Prostate gland (tissue), 2 donors: ENCODE data around the gene RYR3. TPM values are rescaled to one million over a fixed set of nuclear protein-coding genes. Genes with fewer than 3 reads are reported as not detected.

Experiments used
- DNase-seq: peaks from one replicate; pipeline ENCODE4 v3.0.0-alpha.2; 2019; ENCODE audit warnings: low spot score
- H3K27ac ChIP-seq, 2 donors: fragments of 200-600 bp; sonication (generic); 2 replicates each; pipeline ENCODE4 v1.5.1; 2017 to 2019
- H3K27me3 ChIP-seq: fragments of 200-600 bp; sonication (generic); replicated peaks from 2 replicates; pipeline ENCODE4 v1.5.1; 2019; ENCODE audit not compliant: insufficient read depth
- H3K36me3 ChIP-seq, 2 donors: fragments of 200-600 bp; sonication (generic); 1 replicate in 1 of 2; 2 replicates in 1 of 2; pipeline versions ENCODE4 v1.5.1 to v1.8.1; 2017 to 2019
- H3K4me1 ChIP-seq: fragments of 200-600 bp; sonication (generic); replicated peaks from 2 replicates; pipeline ENCODE4 v1.5.1; 2019
- H3K4me3 ChIP-seq, 2 donors: fragments of 200-600 bp; sonication (generic); 2 replicates each; pipeline ENCODE4 v1.5.1; 2017 to 2019
- H3K9me3 ChIP-seq: fragments of 200-600 bp; sonication (generic); 2 replicates; pipeline ENCODE4 v1.5.1; 2017
- POLR2A ChIP-seq: fragments of 450-650 bp; IDR thresholded peaks from one replicate; pipeline ENCODE4 v1.6.1; 2016; ENCODE audit warnings: antibody characterized with exemption, mild to moderate bottlenecking
- POLR2AphosphoS5 ChIP-seq: sonication (generic); formaldehyde crosslinking; IDR thresholded peaks from one replicate; pipeline ENCODE4 v1.6.1; 2017; ENCODE audit warnings: antibody characterized with exemption
- WGBS: methylation state at CpG from one replicate; pipeline ENCODE4 v1.1.5; 2018; 5-methylcytosine and 5-hydroxymethylcytosine counted together
- intact Hi-C: fragments of 100-400 bp; cut with DNase I; formaldehyde crosslinking; loops from one replicate; pipeline ENCODE4 v1.14.2; 2022
- total RNA-seq, 2 donors: library from RNA; depleted of rRNA; stranded (reverse); fragments of >200 nt; gene quantifications; one replicate each; pipeline ENCODE4 v1.1.0, GENCODE V29; 2016
- TF ChIP-seq, protein P1 (sequence below), 4 experiments: fragments of 200-600 bp in 2 of 4; fragments of 450-650 bp in 2 of 4; sonication (generic) in 2 of 4; IDR thresholded peaks; 1 replicate in 3 of 4; 2 replicates in 1 of 4; pipeline ENCODE4 v1.5.1; 2016 to 2019; ENCODE audit warnings: antibody characterized with exemption in 4 of 4, mild to moderate bottlenecking in 2 of 4, moderate library complexity in 2 of 4

RYR3 gene
- total RNA-seq, 2 donors from 2014 or later: 0.41 to 2.3 TPM

DNA sequence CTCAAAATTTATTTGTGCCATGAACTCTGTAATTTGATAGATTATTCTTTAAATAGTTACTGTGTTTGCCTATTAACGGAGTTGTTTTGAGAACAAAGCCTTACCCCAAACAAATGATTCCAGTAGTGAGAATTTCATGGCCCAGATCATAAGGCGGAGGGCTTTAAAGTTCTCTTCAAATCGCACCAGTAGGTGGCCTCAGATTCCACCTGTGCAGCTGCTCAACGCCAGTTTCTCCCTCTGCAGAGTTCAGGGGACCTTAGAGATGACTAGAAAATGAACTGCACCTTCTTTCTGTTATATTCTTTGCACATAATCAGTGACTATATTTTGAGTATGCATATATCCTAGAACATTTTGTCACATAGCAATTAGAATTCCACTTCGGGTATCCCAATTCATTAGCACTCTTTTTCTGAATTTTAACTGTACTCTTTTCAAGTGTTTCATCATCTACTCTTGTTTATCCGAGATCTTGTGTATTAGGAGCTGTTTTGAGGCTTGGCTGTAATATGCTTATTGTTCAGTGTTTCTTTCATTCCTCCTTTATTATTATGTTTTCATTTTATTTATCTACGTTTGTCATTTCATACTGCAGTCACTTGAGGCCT lies 425.0 kb downstream of the RYR3 start:
- DNase-seq: peak; percentile 13
- TF ChIP-seq, protein P1, sequence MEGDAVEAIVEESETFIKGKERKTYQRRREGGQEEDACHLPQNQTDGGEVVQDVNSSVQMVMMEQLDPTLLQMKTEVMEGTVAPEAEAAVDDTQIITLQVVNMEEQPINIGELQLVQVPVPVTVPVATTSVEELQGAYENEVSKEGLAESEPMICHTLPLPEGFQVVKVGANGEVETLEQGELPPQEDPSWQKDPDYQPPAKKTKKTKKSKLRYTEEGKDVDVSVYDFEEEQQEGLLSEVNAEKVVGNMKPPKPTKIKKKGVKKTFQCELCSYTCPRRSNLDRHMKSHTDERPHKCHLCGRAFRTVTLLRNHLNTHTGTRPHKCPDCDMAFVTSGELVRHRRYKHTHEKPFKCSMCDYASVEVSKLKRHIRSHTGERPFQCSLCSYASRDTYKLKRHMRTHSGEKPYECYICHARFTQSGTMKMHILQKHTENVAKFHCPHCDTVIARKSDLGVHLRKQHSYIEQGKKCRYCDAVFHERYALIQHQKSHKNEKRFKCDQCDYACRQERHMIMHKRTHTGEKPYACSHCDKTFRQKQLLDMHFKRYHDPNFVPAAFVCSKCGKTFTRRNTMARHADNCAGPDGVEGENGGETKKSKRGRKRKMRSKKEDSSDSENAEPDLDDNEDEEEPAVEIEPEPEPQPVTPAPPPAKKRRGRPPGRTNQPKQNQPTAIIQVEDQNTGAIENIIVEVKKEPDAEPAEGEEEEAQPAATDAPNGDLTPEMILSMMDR (IDR thresholded peaks at IDR 0.05): peak in 2 of 4 experiments; percentile 34 to 48
- TF ChIP-seq POLR2A: no peak
- Histone ChIP-seq H3K27ac (no peak overlapping the region), H3K9me3 (no peaks in the 10 kb centered on the region), H3K36me3 (no peaks in the 10 kb centered on the region), H3K4me1 (no peaks in the 10 kb centered on the region), H3K4me3 (no peak overlapping the region), H3K27me3 (no peaks in the 10 kb centered on the region)
- 45% methylated on average over 7 of the region's 7 CpGs for WGBS
- intact Hi-C loops: loop anchor here (10.0 kb wide), 1 partner anchor 229 kb away; the partner anchor contains the start of gene CHRM5

DNA sequence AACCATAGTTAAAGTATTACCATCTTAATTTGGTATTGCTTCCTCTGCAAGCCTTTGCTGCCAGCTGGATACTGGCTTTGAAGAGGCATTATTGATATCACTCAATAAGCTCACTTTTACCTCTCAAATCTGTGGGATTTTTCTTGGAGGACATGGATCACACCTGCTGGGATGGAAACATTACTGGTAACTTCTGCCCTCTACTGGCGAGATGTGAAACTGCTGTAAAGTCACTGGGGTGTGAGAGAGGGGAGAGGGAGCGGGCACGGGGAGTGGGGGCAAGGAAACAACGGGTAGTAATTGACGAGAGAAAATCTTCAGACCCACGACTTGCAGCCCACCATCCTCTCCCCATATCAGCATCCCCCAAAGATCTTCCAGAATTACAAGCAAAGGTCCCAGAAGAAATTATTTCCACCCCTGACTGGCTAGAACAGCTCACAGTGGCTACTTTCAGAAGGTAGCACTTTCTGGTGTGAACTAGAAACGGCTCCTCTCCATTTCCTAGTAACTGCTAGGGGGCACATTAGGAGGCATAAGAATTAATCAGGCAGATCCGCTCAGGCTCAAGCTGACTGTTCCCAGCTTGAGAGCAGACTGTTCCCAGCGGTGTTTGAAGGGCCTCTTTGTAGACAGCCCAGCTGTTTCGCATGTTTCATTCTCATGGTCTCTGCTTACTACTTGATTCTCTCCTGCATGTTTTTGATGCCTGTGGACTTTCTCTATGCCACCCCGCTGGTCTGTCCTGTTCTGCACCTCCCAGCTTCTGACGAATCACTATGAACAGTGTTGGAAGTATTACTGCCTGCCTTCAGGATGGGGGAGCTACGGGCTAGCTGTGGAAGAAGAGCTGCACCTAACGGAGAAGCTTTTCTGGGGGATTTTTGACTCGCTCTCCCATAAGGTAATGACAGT lies 427.2 kb downstream of the RYR3 start:
- Histone ChIP-seq H3K27ac (no peak overlapping the region), H3K9me3 (no peaks in the 10 kb centered on the region), H3K4me3 (no peak overlapping the region), H3K27me3 (no peaks in the 10 kb centered on the region), H3K4me1 (no peaks in the 10 kb centered on the region), H3K36me3 (no peaks in the 10 kb centered on the region)
- WGBS: 39% methylated on average over 15 of the region's 15 CpGs
- peak; percentile 25 for DNase-seq
- TF ChIP-seq, protein P1 (IDR thresholded peaks at IDR 0.05): peak in 3 of 4 experiments; percentile 45 to 65 (median 59)
- no peak for TF ChIP-seq POLR2AphosphoS5
- intact Hi-C loops: loop anchor here (10.0 kb wide), 1 partner anchor 227 kb away; the partner anchor contains the start of gene CHRM5

GRCh38 chr15:33738941-33739664 lies 428.3 kb downstream of the RYR3 start:
- no peak for TF ChIP-seq POLR2AphosphoS5
- 73% methylated on average over 6 of the region's 6 CpGs for WGBS
- Histone ChIP-seq H3K9me3 (no peaks in the 10 kb centered on the region), H3K4me1 (no peaks in the 10 kb centered on the region), H3K27ac (no peak overlapping the region), H3K27me3 (no peaks in the 10 kb centered on the region), H3K36me3 (no peaks in the 10 kb centered on the region), H3K4me3 (no peak overlapping the region)
- DNase-seq: no peak
- intact Hi-C loops: loop anchor here (10.0 kb wide), 1 partner anchor 226 kb away; the partner anchor contains the start of gene CHRM5

- H3K4me1 ChIP-seq: no peaks in the 10 kb centered on the region
- intact Hi-C loops: no loop called here
- no peak overlapping the region for H3K4me3 ChIP-seq
- no peaks in the 10 kb centered on the region for H3K27me3 ChIP-seq
- TF ChIP-seq POLR2AphosphoS5 (no peak), POLR2A (no peak)
- TF ChIP-seq, protein P1 (IDR thresholded peaks at IDR 0.05): no peak
- DNase-seq: no peak
- H3K9me3 ChIP-seq: no peaks in the 10 kb centered on the region
- no peaks in the 10 kb centered on the region for H3K36me3 ChIP-seq
- no peak overlapping the region for H3K27ac ChIP-seq
- WGBS: 24% methylated on average over 3 of the region's 3 CpGs
Observed at GRCh38 chr15:33742306-33742705, 431.5 kb downstream of the RYR3 start.

GRCh38 chr15:33742800-33743199 lies 432.0 kb downstream of the RYR3 start:
- no peak for DNase-seq
- no peak overlapping the region for H3K4me3 ChIP-seq
- no peaks in the 10 kb centered on the region for H3K36me3 ChIP-seq
- H3K4me1 ChIP-seq: no peaks in the 10 kb centered on the region
- H3K27ac ChIP-seq: no peak overlapping the region
- TF ChIP-seq, protein P1 (IDR thresholded peaks at IDR 0.05): no peak
- TF ChIP-seq POLR2A (no peak), POLR2AphosphoS5 (no peak)
- no peaks in the 10 kb centered on the region for H3K9me3 ChIP-seq
- intact Hi-C loops: no loop called here
- WGBS: 47% methylated on average over 2 of the region's 2 CpGs
- H3K27me3 ChIP-seq: no peaks in the 10 kb centered on the region
